CD14-positive monocyte (primary cell): ENCODE data around the gene MTCL3.

Source experiments
- DNase-seq, 3 donors: peaks; one replicate each; pipeline ENCODE4 v3.0.0-alpha.2; 2011 to 2022
- H2AFZ ChIP-seq: 2 replicates; pipeline ENCODE4 v1.6.0; 2012; ENCODE audit warnings: mild to moderate bottlenecking, low read depth, low read length, inconsistent platforms; ENCODE audit not compliant: insufficient read depth, poor library complexity, severe bottlenecking
- H3K27ac ChIP-seq, 2 donors: 1 replicate in 1 of 2; 2 replicates in 1 of 2; pipeline ENCODE4 v1.5.1; 2012 to 2013; ENCODE audit warnings: low read length in 2 of 2, control low read depth in 1 of 2, inconsistent platforms in 1 of 2, low read depth in 1 of 2, mild to moderate bottlenecking in 1 of 2
- H3K27me3 ChIP-seq, 2 donors: one replicate each; pipeline versions ENCODE4 v1.6.0 to v1.6.1; 2011 to 2013; ENCODE audit warnings: low read length in 2 of 2; ENCODE audit not compliant: control insufficient read depth in 2 of 2, insufficient read depth in 2 of 2
- H3K36me3 ChIP-seq, 2 donors: replicated peaks in 1 of 2; 1 replicate in 1 of 2; 2 replicates in 1 of 2; pipeline versions ENCODE4 v1.5.1 to v1.6.1; 2012 to 2013; ENCODE audit warnings: low read length in 2 of 2, control low read depth in 1 of 2, inconsistent platforms in 1 of 2, mild to moderate bottlenecking in 1 of 2; ENCODE audit not compliant: insufficient read depth in 2 of 2, control insufficient read depth in 1 of 2
- H3K4me1 ChIP-seq, 2 donors: 1 replicate in 1 of 2; 2 replicates in 1 of 2; pipeline versions ENCODE4 v1.5.1 to v1.6.1; 2012 to 2013; ENCODE audit warnings: low read length in 2 of 2, control low read depth in 1 of 2, inconsistent platforms in 1 of 2, mild to moderate bottlenecking in 1 of 2, moderate library complexity in 1 of 2; ENCODE audit not compliant: insufficient read depth in 2 of 2, control insufficient read depth in 1 of 2
- H3K4me2 ChIP-seq: replicated peaks from 2 replicates; pipeline ENCODE3; 2012; ENCODE audit warnings: low read length, moderate library complexity, mild to moderate bottlenecking; ENCODE audit not compliant: poor library complexity, severe bottlenecking; ENCODE audit errors: extremely low read depth
- H3K4me3 ChIP-seq, 3 experiments: fragments of 200-600 bp in 1 of 3; sonication (generic) in 1 of 3; replicated peaks in 1 of 3; 1 replicate in 2 of 3; 2 replicates in 1 of 3; pipeline ENCODE4 v1.5.1; 2011 to 2013; ENCODE audit warnings: low read length in 3 of 3, mild to moderate bottlenecking in 3 of 3, control low read depth in 2 of 3, low read depth in 2 of 3, inconsistent platforms in 1 of 3, moderate library complexity in 1 of 3
- H3K79me2 ChIP-seq: 2 replicates; pipeline ENCODE4 v1.6.0; 2012; ENCODE audit warnings: mild to moderate bottlenecking, control low read depth, inconsistent platforms, low read length, moderate library complexity; ENCODE audit not compliant: insufficient read depth
- H3K9ac ChIP-seq: 2 replicates; pipeline ENCODE4 v1.6.0; 2017; ENCODE audit warnings: low read length, mild to moderate bottlenecking; ENCODE audit not compliant: insufficient read depth, poor library complexity, severe bottlenecking
- H3K9me3 ChIP-seq, 2 donors: replicated peaks in 1 of 2; 1 replicate in 1 of 2; 2 replicates in 1 of 2; pipeline versions ENCODE4 v1.5.1 to v1.6.1; 2012 to 2013; ENCODE audit warnings: low read length in 2 of 2, control low read depth in 1 of 2; ENCODE audit not compliant: control insufficient read depth in 1 of 2, insufficient read depth in 1 of 2
- H4K20me1 ChIP-seq: 2 replicates; pipeline ENCODE4 v1.6.0; 2012; ENCODE audit warnings: mild to moderate bottlenecking, low read length, control low read depth, moderate library complexity; ENCODE audit not compliant: insufficient read depth
- H3K27ac Mint-ChIP-seq, 7 donors: one replicate each; pipeline ENCODE4 v1.8.0; 2020; ENCODE audit warnings: mild to moderate bottlenecking in 7 of 7, mixed read lengths in 7 of 7, moderate library complexity in 6 of 7, inconsistent platforms in 2 of 7
- H3K27me3 Mint-ChIP-seq, 3 donors: one replicate each; pipeline ENCODE4 v1.8.0; 2021 to 2022; ENCODE audit warnings: low read depth in 3 of 3, mild to moderate bottlenecking in 3 of 3, mixed read lengths in 3 of 3, moderate library complexity in 3 of 3, inconsistent platforms in 1 of 3
- H3K36me3 Mint-ChIP-seq, 2 donors: one replicate each; pipeline ENCODE4 v1.8.0; 2020; ENCODE audit warnings: mixed read lengths in 2 of 2, inconsistent platforms in 1 of 2, mild to moderate bottlenecking in 1 of 2
- H3K4me1 Mint-ChIP-seq: one replicate; pipeline ENCODE4 v1.8.0; 2020; ENCODE audit warnings: mild to moderate bottlenecking, mixed read lengths
- H3K4me3 Mint-ChIP-seq, 2 donors: one replicate each; pipeline ENCODE4 v1.8.0; 2020; ENCODE audit warnings: mild to moderate bottlenecking in 2 of 2, mixed read lengths in 2 of 2, moderate library complexity in 1 of 2
- H3K9me3 Mint-ChIP-seq, 7 donors: one replicate each; pipeline ENCODE4 v1.8.0; 2020 to 2022; ENCODE audit warnings: mixed read lengths in 7 of 7, mild to moderate bottlenecking in 6 of 7, moderate library complexity in 6 of 7, inconsistent platforms in 2 of 7
- CTCF ChIP-seq: fragments of 200-600 bp; IDR thresholded peaks from one replicate; pipeline ENCODE4 v1.8.0; 2022; ENCODE audit warnings: antibody characterized with exemption, mild to moderate bottlenecking
- WGBS: methylation state at CpG from one replicate; pipeline ENCODE4 v1.1.5; 2013; ENCODE audit warnings: missing lambda C conversion rate; ENCODE audit not compliant: insufficient coverage; 5-methylcytosine and 5-hydroxymethylcytosine counted together
- intact Hi-C, 2 donors: fragments of 100-400 bp; cut with micrococcal nuclease; formaldehyde crosslinking; loops; one replicate each; pipeline versions ENCODE4 v1.15.0 to v1.15.1; 2023

MTCL3 gene

DNA sequence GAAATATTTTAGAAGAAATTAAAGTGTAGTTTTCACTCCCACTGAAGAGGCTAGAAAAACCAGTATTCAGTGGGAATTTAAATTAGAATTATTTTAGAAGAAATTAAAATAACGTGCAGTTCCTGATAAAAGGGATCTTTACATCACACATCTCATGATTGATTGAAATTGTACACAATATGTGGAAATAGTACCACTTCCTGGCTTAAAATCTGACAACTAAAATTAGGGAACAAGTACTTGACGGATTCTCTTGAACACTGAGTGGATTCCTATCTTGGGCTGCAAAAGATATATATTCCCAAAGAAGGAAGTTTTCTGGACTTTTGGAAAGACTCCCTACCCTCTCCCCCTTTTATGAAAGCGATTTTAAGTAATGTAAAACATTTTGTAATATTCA is 14.6 kb upstream of the MTCL3 start:
- no peaks in the 10 kb centered on the region for H3K79me2 ChIP-seq
- peak in 2 of 3 donors; percentile 45 to 52 for DNase-seq
- Mint-ChIP-seq H3K9me3 (no peaks in the 10 kb centered on the region), H3K27me3 (peaks cover 6 to 12% (median 9%) of the 10 kb centered on the region in 3 donors), H3K36me3 (no peaks in the 10 kb centered on the region), H3K27ac (peak overlapping the region in 2 of 7 donors; percentile 35 to 70), H3K4me3 (no peak overlapping the region), H3K4me1 (peaks cover 21% of the 10 kb centered on the region)
- no peaks in the 10 kb centered on the region for H3K36me3 ChIP-seq
- peak overlapping the region in 1 of 3 experiments; percentile 9 for H3K4me3 ChIP-seq
- TF ChIP-seq CTCF: no peak
- no peaks in the 10 kb centered on the region for H3K9me3 ChIP-seq
- intact Hi-C loops: loop anchor here in 1 of 2 donors (10.0 kb wide), 1 partner anchor 69 kb away; no protein-coding TSS in a partner anchor
- H2AFZ ChIP-seq: no peak overlapping the region
- peaks cover 15 to 22% of the 10 kb centered on the region in 2 donors for H3K4me1 ChIP-seq
- no peak overlapping the region for H3K9ac ChIP-seq
- H4K20me1 ChIP-seq: no peaks in the 10 kb centered on the region
- peak overlapping the region in 1 of 2 donors; percentile 43 for H3K27ac ChIP-seq
- H3K27me3 ChIP-seq: peaks cover 0 to 14% of the 10 kb centered on the region in 2 donors
- H3K4me2 ChIP-seq: no peak overlapping the region
- no CpG with 5 or more reads among the region's 3 CpGs for WGBS

GRCh38 chr6:127533011-127533410 is 13.9 kb upstream of the MTCL3 start:
- WGBS: no CpG with 5 or more reads among the region's 1 CpG
- peaks cover 0 to 14% of the 10 kb centered on the region in 2 donors for H3K27me3 ChIP-seq
- peaks cover 15 to 22% of the 10 kb centered on the region in 2 donors for H3K4me1 ChIP-seq
- H3K4me3 ChIP-seq: peak overlapping the region in 1 of 3 experiments; percentile 9
- Mint-ChIP-seq H3K27ac (peak overlapping the region in 4 of 7 donors; percentile 18 to 70 (median 33)), H3K4me1 (peaks cover 21% of the 10 kb centered on the region), H3K9me3 (no peaks in the 10 kb centered on the region), H3K36me3 (no peaks in the 10 kb centered on the region), H3K27me3 (peaks cover 6 to 12% (median 11%) of the 10 kb centered on the region in 3 donors), H3K4me3 (peak overlapping the region in 1 of 2 donors; percentile 2)
- DNase-seq: peak; percentile 27 to 62 (median 56)
- no peaks in the 10 kb centered on the region for H4K20me1 ChIP-seq
- no peak overlapping the region for H3K4me2 ChIP-seq
- no peaks in the 10 kb centered on the region for H3K9me3 ChIP-seq
- TF ChIP-seq CTCF: no peak
- H3K79me2 ChIP-seq: no peaks in the 10 kb centered on the region
- intact Hi-C loops: loop anchor here in 1 of 2 donors (10.0 kb wide), 1 partner anchor 68 kb away; no protein-coding TSS in a partner anchor
- no peak overlapping the region for H2AFZ ChIP-seq
- peak overlapping the region in 1 of 2 donors; percentile 43 for H3K27ac ChIP-seq
- no peaks in the 10 kb centered on the region for H3K36me3 ChIP-seq
- H3K9ac ChIP-seq: no peak overlapping the region
